Mucosa of stomach (tissue), 1 donor: Measurements from ENCODE around the gene FRY.

Experiments used
- H3K27me3 ChIP-seq: one replicate; pipeline ENCODE4 v1.7.0; 2013; ENCODE audit warnings: mild to moderate bottlenecking, low read length; ENCODE audit not compliant: control insufficient read depth, insufficient read depth
- H3K36me3 ChIP-seq: one replicate; pipeline ENCODE4 v1.7.0; 2013; ENCODE audit warnings: low read length; ENCODE audit not compliant: control insufficient read depth, insufficient read depth
- H3K4me1 ChIP-seq: one replicate; pipeline ENCODE4 v1.7.0; 2013; ENCODE audit warnings: mild to moderate bottlenecking, low read length; ENCODE audit not compliant: control insufficient read depth, insufficient read depth
- H3K4me3 ChIP-seq: one replicate; pipeline ENCODE4 v1.7.0; 2013; ENCODE audit warnings: low read length
- H3K9ac ChIP-seq: one replicate; pipeline ENCODE4 v1.7.0; 2013; ENCODE audit warnings: mild to moderate bottlenecking, low read length, moderate library complexity
- H3K9me3 ChIP-seq: one replicate; pipeline ENCODE4 v1.7.0; 2013; ENCODE audit warnings: mild to moderate bottlenecking, low read length, moderate library complexity; ENCODE audit not compliant: control insufficient read depth
- donor health status: Pancreatic carcinoma.

FRY gene

DNA sequence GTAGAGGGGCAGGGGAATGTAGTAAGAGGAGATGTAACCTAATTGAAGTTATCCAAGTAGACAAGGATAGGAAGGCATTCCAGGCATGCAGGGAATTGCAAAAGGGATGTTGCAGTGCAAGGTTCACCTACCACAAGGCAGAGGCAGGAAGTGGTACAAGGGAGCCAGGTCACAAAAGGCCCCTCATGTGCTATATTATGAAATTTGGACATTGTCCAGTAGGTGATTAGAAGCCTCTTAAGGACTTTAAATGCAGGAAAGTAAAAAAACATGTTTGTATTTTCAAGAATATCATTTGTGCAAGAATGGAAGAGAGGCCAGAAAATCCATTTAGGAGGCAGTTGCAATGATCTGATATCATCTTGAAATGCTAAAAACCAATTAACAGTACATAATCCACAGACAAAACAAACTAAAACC is 111.4 kb downstream of the FRY start:
- no peaks in the 10 kb centered on the region for H3K27me3 ChIP-seq
- no peak overlapping the region for H3K4me3 ChIP-seq
- no peaks in the 10 kb centered on the region for H3K9me3 ChIP-seq
- H3K36me3 ChIP-seq: no peaks in the 10 kb centered on the region
- no peak overlapping the region for H3K9ac ChIP-seq
- H3K4me1 ChIP-seq: no peaks in the 10 kb centered on the region

GRCh38 chr13:32147193-32147592 is 115.6 kb downstream of the FRY start:
- Histone ChIP-seq H3K4me3 (no peak overlapping the region), H3K36me3 (no peaks in the 10 kb centered on the region), H3K4me1 (no peaks in the 10 kb centered on the region), H3K9ac (no peak overlapping the region), H3K9me3 (no peaks in the 10 kb centered on the region), H3K27me3 (no peaks in the 10 kb centered on the region)

GRCh38 chr13:32147976-32148375 is 116.4 kb downstream of the FRY start:
- no peak overlapping the region for H3K9ac ChIP-seq
- H3K27me3 ChIP-seq: no peaks in the 10 kb centered on the region
- H3K4me3 ChIP-seq: no peak overlapping the region
- no peaks in the 10 kb centered on the region for H3K4me1 ChIP-seq
- H3K9me3 ChIP-seq: no peaks in the 10 kb centered on the region
- H3K36me3 ChIP-seq: no peaks in the 10 kb centered on the region

GRCh38 chr13:32150239-32150638 is 118.7 kb downstream of the FRY start:
- Histone ChIP-seq H3K9me3 (no peaks in the 10 kb centered on the region), H3K9ac (no peak overlapping the region), H3K4me1 (no peaks in the 10 kb centered on the region), H3K27me3 (no peaks in the 10 kb centered on the region), H3K4me3 (no peak overlapping the region), H3K36me3 (no peaks in the 10 kb centered on the region)

DNA sequence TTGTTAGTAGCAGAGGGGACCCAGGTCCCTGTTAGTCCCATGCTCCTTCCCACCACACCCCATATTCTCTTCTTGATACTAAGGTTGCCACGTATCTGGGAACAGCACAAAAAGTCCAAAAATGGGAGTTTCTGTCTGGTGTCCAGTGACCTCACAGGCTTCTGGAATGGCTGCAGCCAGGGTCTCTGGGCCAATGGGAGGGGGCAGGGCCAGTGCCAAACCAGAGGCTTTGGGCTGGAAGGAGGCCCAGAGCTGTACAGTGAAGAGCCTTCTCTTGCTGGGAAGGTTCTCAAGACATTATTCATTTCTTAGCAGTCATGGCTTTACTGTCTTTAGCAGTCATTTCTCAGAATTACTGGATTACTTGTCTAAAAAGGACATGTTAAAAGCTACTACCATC is 119.2 kb downstream of the FRY start:
- no peaks in the 10 kb centered on the region for H3K27me3 ChIP-seq
- no peak overlapping the region for H3K4me3 ChIP-seq
- no peaks in the 10 kb centered on the region for H3K4me1 ChIP-seq
- H3K9ac ChIP-seq: no peak overlapping the region
- H3K9me3 ChIP-seq: no peaks in the 10 kb centered on the region
- no peaks in the 10 kb centered on the region for H3K36me3 ChIP-seq

- no peaks in the 10 kb centered on the region for H3K4me1 ChIP-seq
- no peak overlapping the region for H3K9ac ChIP-seq
- H3K9me3 ChIP-seq: no peaks in the 10 kb centered on the region
- H3K4me3 ChIP-seq: no peak overlapping the region
- H3K27me3 ChIP-seq: no peaks in the 10 kb centered on the region
- no peaks in the 10 kb centered on the region for H3K36me3 ChIP-seq
These were observed 119.7 kb downstream of the FRY start for GRCh38 chr13:32151240-32151639.

DNA sequence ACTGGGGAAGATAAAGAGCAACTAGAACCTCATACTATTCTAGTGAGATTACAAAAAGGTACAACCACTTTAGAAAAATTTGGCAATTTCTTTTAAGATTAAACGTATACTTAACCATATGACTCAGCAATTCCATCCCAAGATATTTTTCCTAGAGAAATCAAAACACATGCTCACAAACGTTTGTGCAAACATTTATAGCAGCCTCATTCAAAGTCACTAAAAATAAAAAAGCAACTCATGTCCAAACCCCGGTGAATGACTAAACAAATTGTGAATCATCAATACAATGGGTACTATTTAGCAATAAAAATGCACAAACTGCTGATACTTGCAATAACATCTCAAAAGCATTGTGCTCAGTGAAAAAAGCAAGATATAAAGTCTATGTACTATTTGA is 121.5 kb downstream of the FRY start:
- H3K4me3 ChIP-seq: no peak overlapping the region
- no peak overlapping the region for H3K9ac ChIP-seq
- H3K36me3 ChIP-seq: no peaks in the 10 kb centered on the region
- no peaks in the 10 kb centered on the region for H3K27me3 ChIP-seq
- H3K4me1 ChIP-seq: no peaks in the 10 kb centered on the region
- H3K9me3 ChIP-seq: no peaks in the 10 kb centered on the region

DNA sequence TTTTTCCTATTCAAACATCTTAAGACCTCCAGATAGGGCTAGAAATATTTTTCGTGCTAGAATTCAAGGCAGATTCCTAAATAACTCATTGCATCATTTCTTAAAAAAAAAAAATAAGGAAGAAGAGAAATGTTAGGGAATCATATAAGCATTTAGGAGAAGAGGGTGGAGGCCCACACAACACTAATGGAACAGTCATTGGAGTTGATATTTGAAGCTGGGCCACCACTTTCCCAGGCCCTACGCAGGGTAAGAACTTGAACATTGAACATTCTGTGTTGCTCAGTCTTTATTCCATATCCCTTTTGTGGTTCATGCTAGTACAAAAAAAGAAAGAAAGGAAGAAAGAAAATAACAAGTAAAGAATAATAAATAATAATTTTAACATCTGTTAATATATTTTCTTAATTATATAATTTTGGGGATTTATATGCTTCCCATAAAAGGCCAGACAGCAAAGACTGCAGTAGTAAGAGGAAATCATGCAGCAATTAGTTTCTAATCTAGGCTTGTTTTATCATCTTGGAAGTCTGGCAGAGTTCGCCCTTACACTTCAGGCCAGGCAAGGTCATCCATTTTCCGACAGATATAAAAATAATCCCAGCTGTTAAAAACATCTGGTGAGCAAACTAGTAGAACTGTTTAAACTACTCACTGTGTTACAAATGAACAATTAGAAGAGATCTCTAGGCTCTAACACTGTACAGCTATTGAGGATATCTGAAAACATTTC is 127.7 kb downstream of the FRY start:
- Histone ChIP-seq H3K9me3 (no peaks in the 10 kb centered on the region), H3K4me3 (no peak overlapping the region), H3K9ac (no peak overlapping the region), H3K36me3 (no peaks in the 10 kb centered on the region), H3K27me3 (no peaks in the 10 kb centered on the region), H3K4me1 (no peaks in the 10 kb centered on the region)

DNA sequence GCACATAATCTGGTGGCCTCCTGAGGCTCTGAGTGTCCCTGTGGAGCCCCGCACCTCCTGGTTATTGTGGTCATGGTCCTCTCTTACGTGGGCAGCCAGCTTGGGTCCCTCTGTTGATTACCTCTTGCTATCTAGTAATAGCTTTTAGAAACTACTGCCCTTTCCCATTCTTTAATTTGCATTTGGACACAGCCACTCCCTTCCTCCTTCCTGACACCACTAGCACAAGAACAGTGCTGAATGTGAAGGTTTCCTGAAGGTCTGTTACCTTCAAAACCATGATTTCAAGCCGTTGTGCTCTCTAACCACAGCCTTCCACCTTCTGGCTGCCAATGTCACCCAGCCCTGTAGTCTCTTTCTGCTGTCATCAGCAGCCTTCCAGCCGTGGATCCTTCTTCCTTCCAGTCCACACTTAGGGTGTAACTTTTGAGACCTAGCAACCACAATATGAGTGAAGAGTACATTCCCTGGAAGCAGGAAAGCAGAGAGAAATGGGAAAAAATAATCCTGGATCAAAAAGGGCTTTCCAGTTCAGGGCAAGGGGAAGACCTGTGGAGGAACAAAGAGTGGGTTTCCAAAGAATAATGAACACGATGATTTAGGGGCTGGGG is 130.9 kb downstream of the FRY start:
- H3K36me3 ChIP-seq: no peaks in the 10 kb centered on the region
- H3K4me1 ChIP-seq: no peaks in the 10 kb centered on the region
- no peaks in the 10 kb centered on the region for H3K27me3 ChIP-seq

DNA sequence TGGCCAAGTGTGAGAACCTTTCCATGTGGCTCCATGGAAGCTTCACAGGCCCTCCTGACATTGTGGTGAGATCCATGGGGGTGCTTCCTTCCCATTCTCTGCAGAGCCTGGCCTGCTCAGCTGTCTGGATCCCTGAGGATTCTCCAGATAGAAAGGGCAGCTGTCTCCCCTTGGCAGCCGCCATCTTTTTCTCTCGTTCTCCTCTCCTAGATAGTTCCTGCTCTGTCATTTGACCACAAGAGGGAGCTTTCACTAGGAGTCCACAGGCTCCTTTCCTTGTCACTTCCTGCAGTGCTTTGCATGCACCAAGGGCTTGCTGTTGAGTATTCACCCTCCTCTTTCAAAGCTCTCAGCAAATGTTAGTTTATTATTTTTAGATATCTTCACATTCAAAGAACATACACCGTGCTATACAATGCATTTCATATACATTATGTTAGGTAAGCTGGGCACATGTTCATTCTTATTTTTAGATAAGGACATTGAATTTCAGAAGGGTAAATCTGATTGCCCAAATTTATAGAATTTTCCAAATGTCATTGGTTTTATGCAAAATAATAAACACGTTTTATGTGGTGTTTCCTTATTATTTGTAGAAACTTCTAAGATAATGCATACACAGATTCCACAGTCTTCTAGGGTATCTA is 133.2 kb downstream of the FRY start:
- H3K36me3 ChIP-seq: no peaks in the 10 kb centered on the region
- no peaks in the 10 kb centered on the region for H3K9me3 ChIP-seq
- H3K9ac ChIP-seq: no peak overlapping the region
- no peaks in the 10 kb centered on the region for H3K4me1 ChIP-seq
- no peak overlapping the region for H3K4me3 ChIP-seq
- H3K27me3 ChIP-seq: no peaks in the 10 kb centered on the region

More for the DNA sequence above, 130.9 kb downstream of the FRY start:
- Histone ChIP-seq H3K9ac (no peak overlapping the region), H3K9me3 (no peaks in the 10 kb centered on the region), H3K4me3 (no peak overlapping the region)

DNA sequence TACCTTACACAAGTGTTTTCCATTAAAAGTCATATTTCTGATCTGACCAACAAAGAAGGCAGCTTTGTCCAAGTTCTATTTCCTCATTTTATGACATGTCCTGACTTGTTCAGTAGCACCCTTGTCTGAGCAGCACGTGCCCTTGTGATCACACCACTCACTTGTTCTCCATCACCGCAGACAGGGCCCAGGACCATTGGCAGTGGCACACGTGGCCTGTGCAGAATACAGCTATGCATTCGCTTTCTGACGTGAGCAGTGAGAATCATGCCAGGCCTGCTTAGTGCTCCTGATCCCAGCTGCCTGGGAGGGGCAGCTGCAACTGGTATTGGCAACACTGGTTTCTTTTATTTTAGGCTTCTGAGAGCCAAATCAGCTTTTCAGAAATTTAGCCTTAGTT is 134.2 kb downstream of the FRY start:
- Histone ChIP-seq H3K4me1 (no peaks in the 10 kb centered on the region), H3K9me3 (no peaks in the 10 kb centered on the region), H3K9ac (no peak overlapping the region), H3K36me3 (no peaks in the 10 kb centered on the region), H3K27me3 (no peaks in the 10 kb centered on the region), H3K4me3 (no peak overlapping the region)

GRCh38 chr13:32168131-32168530 is 136.6 kb downstream of the FRY start:
- H3K9me3 ChIP-seq: no peaks in the 10 kb centered on the region
- no peak overlapping the region for H3K9ac ChIP-seq
- no peaks in the 10 kb centered on the region for H3K36me3 ChIP-seq
- no peaks in the 10 kb centered on the region for H3K27me3 ChIP-seq
- H3K4me1 ChIP-seq: no peaks in the 10 kb centered on the region
- H3K4me3 ChIP-seq: no peak overlapping the region
